Muscle of arm (tissue), 12 donors: ENCODE results near the gene RAB1A. TPM values are rescaled to one million over a fixed set of nuclear protein-coding genes. Genes with fewer than 3 reads are reported as not detected.

Experiments
- DNase-seq: peaks from one replicate; pipeline ENCODE4 v3.0.0-alpha.2; 2013
- polyA plus RNA-seq, 12 donors: library from polyadenylated mRNA; unstranded; fragments of 120-200 nt; gene quantifications; one replicate each; pipeline ENCODE4 v1.2.1, GENCODE V29; 2013; ENCODE audit not compliant: insufficient read length in 12 of 12

The RAB1A gene
- polyA plus RNA-seq, 12 donors, result 113 to 183 (median 140) TPM; not detected in 1

DNA sequence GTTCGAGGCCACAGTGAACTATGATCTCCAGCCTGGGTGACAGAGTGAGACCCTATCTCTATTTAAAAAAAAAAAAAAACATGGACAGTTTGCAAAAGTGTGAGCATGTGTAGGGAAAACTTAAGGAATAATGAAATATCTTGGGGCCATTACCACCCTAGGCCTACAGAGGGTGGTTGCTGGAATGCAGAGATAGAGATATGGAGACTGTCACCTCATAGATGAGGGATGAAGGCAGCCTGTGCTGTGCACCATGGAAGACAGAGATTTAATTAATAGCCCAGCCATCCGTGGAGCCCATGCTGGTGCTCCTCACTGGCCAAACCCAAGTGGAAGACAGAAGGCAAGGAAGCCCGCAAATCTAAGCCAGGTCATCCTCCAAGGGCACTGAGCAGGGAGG is 90.3 kb downstream of the RAB1A start:
- no peak for DNase-seq

DNA sequence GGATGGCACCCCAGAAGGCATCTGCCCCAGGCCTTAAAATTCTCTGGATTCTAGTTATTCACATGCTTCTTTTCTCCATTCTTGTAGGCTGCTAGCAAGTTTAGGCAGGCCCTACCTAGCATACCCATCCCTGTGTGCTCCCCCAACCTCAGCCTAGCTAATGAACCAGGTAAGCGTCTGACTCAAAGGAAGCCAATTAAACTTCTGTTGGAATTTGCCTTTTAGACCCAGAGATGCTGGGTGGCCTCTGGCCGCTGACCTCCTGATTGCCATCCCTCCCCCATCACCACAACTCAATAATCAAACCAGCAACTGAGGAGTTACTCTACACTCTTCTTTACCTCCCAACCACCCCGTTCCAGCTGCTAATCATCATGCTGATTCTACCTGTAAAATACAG is 92.7 kb downstream of the RAB1A start:
- DNase-seq, result no peak

Other genes starting within 250 kb of the RAB1A start
- 10 to 100 TPM in 10 of 12 donors, 1 to 10 TPM in 1, not detected in 1; 8.9 to 17.2 (median 14.2) TPM for gene SLC1A4, start 140.7 kb downstream of the RAB1A start, polyA plus RNA-seq
- gene CEP68, start 73.7 kb downstream of the RAB1A start, polyA plus RNA-seq, result 10 to 100 TPM in 11 of 12 donors, not detected in 1; 20.9 to 35.6 (median 27.6) TPM
- 100 to 1,000 TPM in 11 of 12 donors, not detected in 1; 111 to 169 (median 127) TPM for gene ACTR2, start 97.7 kb upstream of the RAB1A start, polyA plus RNA-seq